LNCaP clone FGC (cell line): Measurements from ENCODE around the gene RUNX2.

ENCODE experiments used
- DNase-seq: peaks from one replicate; pipeline ENCODE4 v3.0.0-alpha.2; 2011; ENCODE audit warnings: low read depth
- H3K4me3 ChIP-seq: 2 replicates; pipeline ENCODE4 v1.5.1; 2011; ENCODE audit warnings: mild to moderate bottlenecking, low read depth, low read length, control low read depth
- TF ChIP-seq, protein P1 (sequence below): IDR thresholded peaks from 2 replicates; pipeline ENCODE4 v1.5.1; 2012; ENCODE audit warnings: mild to moderate bottlenecking; ENCODE audit not compliant: control insufficient read depth, insufficient read depth; ENCODE audit errors: extremely low read depth

The RUNX2 gene

DNA sequence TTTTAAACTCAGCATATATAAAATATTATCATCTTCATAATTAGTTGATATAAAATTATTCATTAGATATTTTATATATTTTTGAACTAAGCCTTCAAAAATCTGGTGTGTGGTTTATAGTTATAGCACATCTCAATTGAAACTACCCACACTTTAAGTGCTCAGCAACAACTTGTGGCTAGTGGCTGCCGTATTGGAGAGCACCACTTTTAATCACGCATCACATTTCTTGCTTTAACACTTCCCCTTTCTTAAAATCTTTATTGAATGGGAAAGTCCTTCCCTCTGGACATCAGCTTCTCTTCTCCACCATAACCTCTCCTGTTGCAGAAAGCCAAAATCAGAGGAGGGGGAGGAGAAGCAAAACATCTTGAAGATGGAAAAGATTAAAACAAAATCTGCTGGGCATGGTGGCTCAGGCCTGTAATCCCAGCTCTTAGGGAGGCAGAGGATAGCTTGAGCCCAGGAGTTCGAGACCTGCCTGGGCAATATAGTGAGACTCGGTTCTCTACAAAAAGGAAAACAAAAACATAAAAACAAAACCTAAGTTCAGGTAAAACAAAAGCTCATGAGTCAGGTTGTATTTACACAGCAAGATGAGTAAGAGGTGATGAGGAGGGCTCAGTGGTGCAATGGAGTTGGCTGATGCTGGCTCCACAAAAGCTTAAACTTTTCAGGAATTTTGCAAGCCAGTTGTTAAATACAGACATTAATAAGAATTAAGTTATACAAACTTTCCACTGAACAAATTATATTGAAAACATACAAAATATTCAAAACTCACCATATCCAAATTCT is 286.6 kb downstream of the RUNX2 start:
- TF ChIP-seq, protein P1, sequence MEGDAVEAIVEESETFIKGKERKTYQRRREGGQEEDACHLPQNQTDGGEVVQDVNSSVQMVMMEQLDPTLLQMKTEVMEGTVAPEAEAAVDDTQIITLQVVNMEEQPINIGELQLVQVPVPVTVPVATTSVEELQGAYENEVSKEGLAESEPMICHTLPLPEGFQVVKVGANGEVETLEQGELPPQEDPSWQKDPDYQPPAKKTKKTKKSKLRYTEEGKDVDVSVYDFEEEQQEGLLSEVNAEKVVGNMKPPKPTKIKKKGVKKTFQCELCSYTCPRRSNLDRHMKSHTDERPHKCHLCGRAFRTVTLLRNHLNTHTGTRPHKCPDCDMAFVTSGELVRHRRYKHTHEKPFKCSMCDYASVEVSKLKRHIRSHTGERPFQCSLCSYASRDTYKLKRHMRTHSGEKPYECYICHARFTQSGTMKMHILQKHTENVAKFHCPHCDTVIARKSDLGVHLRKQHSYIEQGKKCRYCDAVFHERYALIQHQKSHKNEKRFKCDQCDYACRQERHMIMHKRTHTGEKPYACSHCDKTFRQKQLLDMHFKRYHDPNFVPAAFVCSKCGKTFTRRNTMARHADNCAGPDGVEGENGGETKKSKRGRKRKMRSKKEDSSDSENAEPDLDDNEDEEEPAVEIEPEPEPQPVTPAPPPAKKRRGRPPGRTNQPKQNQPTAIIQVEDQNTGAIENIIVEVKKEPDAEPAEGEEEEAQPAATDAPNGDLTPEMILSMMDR: no peak
- DNase-seq: no peak
- H3K4me3 ChIP-seq: no peak overlapping the region

DNA sequence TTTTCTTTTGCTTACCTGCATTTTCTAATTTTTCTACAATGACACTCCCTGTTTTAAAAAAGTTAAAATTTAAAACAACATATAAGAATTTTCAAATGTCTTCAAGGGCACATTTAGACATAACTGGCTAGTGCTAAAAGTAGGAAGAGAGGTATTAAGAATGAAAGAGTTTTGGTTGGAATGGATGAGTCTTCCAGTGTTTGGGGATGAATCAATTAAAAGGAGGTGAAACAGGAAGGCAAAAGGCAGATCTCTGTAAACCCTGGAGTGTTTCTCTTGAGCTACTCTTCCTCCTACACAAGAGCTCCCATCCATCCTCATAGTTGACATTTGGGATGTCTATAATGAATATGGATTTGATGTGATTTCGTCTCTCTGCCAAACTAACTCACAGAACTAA is 288.1 kb downstream of the RUNX2 start:
- DNase-seq: no peak
- TF ChIP-seq, protein P1: no peak
- no peak overlapping the region for H3K4me3 ChIP-seq

DNA sequence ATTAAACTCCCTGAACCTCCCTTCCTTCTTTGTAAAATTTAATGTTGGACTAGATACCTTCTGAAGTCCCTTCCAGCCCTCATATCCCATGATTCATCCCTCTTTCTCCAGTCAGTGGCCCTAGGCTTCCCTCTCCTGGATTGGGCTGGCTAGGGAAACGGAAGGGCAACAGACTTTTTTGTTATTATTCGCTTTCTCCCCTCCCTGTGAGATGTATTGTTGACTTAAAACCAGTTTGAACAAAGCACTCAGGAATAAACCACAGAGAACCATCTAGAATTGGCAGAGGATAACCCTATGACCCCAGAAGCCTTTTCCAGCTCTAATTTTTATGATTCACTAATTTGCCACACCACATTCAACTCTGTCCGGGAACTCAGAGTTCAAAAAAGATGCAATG is 289.3 kb downstream of the RUNX2 start:
- no peak for DNase-seq
- no peak overlapping the region for H3K4me3 ChIP-seq
- TF ChIP-seq, protein P1: no peak

DNA sequence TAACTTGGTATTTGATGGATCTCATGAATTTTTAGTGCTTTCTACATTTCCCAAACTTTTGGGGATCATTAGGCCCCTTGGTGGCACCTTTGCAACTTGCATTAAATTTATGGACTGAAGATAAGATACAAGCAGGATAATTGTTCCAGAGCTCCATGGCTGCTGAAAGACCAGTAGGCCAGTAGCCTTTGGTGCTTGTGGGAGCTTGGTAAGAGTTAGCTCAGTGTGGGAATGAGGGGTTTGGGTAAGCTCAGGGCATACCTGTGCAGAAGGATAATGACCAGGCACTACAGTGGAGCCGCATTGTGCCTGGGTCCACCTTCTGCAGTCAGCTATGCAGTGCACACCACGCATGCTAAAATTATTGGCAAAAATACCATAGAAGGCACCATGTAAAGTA is 290.1 kb downstream of the RUNX2 start:
- TF ChIP-seq, protein P1: no peak
- DNase-seq: no peak
- H3K4me3 ChIP-seq: no peak overlapping the region

DNA sequence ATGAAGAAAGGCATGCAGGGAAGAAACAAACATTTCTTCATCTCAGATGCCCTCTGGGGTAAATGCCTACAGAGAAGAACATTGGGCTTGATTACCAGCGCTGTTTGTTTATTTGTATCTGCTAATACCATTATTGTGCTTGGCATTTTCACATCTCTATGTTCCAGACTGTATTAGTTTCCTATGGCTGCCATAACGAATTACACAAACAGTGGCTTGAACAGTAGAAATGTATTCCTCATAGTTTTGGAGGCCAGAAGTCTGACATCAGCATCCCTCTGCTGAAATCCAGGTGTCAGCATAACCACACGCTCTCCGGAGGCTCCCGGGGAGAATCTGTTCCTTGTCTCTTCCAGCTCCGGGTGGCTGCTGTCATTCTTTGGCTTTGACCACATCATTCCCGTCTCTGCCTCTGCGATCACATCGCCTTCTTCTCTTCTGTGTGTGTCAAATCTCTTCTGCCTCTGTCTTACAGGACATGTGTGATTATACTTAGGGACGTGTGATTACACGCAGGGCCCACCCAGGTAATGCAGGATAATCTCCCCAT is 291.2 kb downstream of the RUNX2 start:
- TF ChIP-seq, protein P1: no peak
- H3K4me3 ChIP-seq: no peak overlapping the region
- no peak for DNase-seq

DNA sequence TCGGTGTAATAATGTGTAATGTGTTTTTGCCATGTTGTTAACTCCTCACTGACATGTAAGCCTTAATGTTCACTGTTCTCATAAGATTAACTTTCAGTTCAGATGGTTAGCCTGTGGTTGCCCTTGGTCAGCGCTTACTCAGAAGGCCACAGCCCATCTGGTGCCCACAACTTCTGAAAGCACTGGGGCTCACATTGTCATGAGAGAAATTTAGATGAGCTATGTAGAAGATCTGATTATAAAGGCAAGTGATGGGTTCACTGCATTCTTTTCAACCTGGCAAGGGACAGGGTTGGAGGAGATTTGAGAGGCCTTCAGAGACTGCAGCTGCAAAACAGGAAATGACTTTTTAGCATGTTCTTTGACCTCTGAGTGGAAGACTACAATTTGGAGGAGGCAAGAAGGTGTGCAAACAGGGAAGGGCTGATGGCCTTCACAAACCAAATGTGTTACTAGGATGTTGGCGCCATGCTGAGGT is 291.9 kb downstream of the RUNX2 start:
- no peak for DNase-seq
- H3K4me3 ChIP-seq: no peak overlapping the region
- TF ChIP-seq, protein P1: no peak
